T-cell (primary cell): ENCODE data around the gene PDIA5. TPM values are rescaled to one million over a fixed set of nuclear protein-coding genes. Genes with fewer than 3 reads are reported as not detected.
"Not testable (repeated sequence)": the region's sequence is repeated elsewhere in the genome, so short reads cannot be mapped to it uniquely, and the experiment has no call there.

Experiments
- ATAC-seq, 4 experiments: fragments of 200-7000 bp in 3 of 4; fragments of 150-1000 bp in 1 of 4; cut with Tn5 transposase; replicated peaks in 1 of 4; 1 replicate in 3 of 4; 2 replicates in 1 of 4; pipeline ENCODE4 v1.10.0; 2021; ENCODE audit warnings: moderate library complexity in 3 of 4, mild to moderate bottlenecking in 2 of 4, moderate number of reproducible peaks in 1 of 4
- CTCF ChIA-PET, 2 donors: fragments of 300-600 bp; sonication (Branson Sonifier 250); formaldehyde crosslinking; loops; one replicate each; lab custom pipeline; 2022; ENCODE audit warnings: antibody characterized with exemption in 2 of 2; lab: Charles Lee
- POLR2A ChIA-PET, 2 donors: fragments of 300-600 bp; sonication (Branson Sonifier 250); formaldehyde crosslinking; loops; one replicate each; lab custom pipeline; 2022; ENCODE audit warnings: antibody characterized with exemption in 2 of 2; lab: Charles Lee
- DNase-seq, 35 experiments: peaks; one replicate each; pipeline versions ENCODE4 v3.0.0 to v3.0.0-alpha.2; 2013 to 2023
- H3K27ac ChIP-seq: one replicate; pipeline ENCODE4 v1.5.1; 2013; ENCODE audit warnings: low read length
- H3K27me3 ChIP-seq, 2 experiments: replicated peaks in 1 of 2; 1 replicate in 1 of 2; 2 replicates in 1 of 2; pipeline versions ENCODE4 v1.6.1 to v1.7.0; 2013; ENCODE audit warnings: low read length in 1 of 2, mixed read lengths in 1 of 2; ENCODE audit not compliant: control insufficient read depth in 2 of 2, insufficient read depth in 2 of 2; ENCODE audit errors: extremely low read depth in 1 of 2
- H3K36me3 ChIP-seq, 2 donors: 1 replicate in 1 of 2; 2 replicates in 1 of 2; pipeline versions ENCODE4 v1.6.1 to v1.7.0; 2013; ENCODE audit warnings: low read length in 1 of 2; ENCODE audit not compliant: control insufficient read depth in 2 of 2, insufficient read depth in 1 of 2; ENCODE audit errors: extremely low read depth in 1 of 2
- H3K4me1 ChIP-seq, 2 experiments: 1 replicate in 1 of 2; 2 replicates in 1 of 2; pipeline versions ENCODE4 v1.6.1 to v1.7.0; 2013; ENCODE audit warnings: low read length in 2 of 2, mixed read lengths in 1 of 2; ENCODE audit not compliant: insufficient read depth in 2 of 2, control insufficient read depth in 1 of 2; ENCODE audit errors: extremely low read depth in 1 of 2
- H3K4me3 ChIP-seq, 2 donors: 1 replicate in 1 of 2; 2 replicates in 1 of 2; pipeline versions ENCODE4 v1.5.1 to v1.7.0; 2013; ENCODE audit warnings: mild to moderate bottlenecking in 2 of 2, low read length in 1 of 2, moderate library complexity in 1 of 2; ENCODE audit not compliant: control insufficient read depth in 1 of 2; ENCODE audit errors: extremely low read depth in 1 of 2
- H3K9me3 ChIP-seq: 2 replicates; pipeline ENCODE4 v1.7.0; 2013
- H3K27ac Mint-ChIP-seq, 2 donors: one replicate each; pipeline ENCODE4 v1.8.0; 2020 to 2021; ENCODE audit warnings: mild to moderate bottlenecking in 2 of 2, mixed read lengths in 2 of 2
- H3K27me3 Mint-ChIP-seq, 2 donors: one replicate each; pipeline ENCODE4 v1.8.0; 2021 to 2022; ENCODE audit warnings: mixed read lengths in 2 of 2
- H3K36me3 Mint-ChIP-seq: one replicate; pipeline ENCODE4 v1.8.0; 2021; ENCODE audit warnings: mixed read lengths
- H3K4me1 Mint-ChIP-seq, 3 donors: one replicate each; pipeline ENCODE4 v1.8.0; 2020 to 2022; ENCODE audit warnings: mixed read lengths in 3 of 3, mild to moderate bottlenecking in 1 of 3
- H3K4me3 Mint-ChIP-seq, 3 donors: one replicate each; pipeline ENCODE4 v1.8.0; 2020 to 2022; ENCODE audit warnings: mild to moderate bottlenecking in 3 of 3, mixed read lengths in 3 of 3, moderate library complexity in 3 of 3
- H3K9me3 Mint-ChIP-seq, 3 donors: one replicate each; pipeline ENCODE4 v1.8.0; 2020 to 2022; ENCODE audit warnings: mixed read lengths in 3 of 3
- WGBS: methylation state at CpG from one replicate; pipeline ENCODE4 v1.1.5; 2013; ENCODE audit warnings: missing lambda C conversion rate; ENCODE audit not compliant: insufficient coverage; 5-methylcytosine and 5-hydroxymethylcytosine counted together
- total RNA-seq, 35 experiments: library from RNA in 6 of 35; stranded (reverse) in 6 of 35; fragments of 120-200 nt in 1 of 35; gene quantifications; one replicate each; pipeline versions ENCODE4 v1.2.1 to v1.2.4 and lab custom pipeline; 2013 to 2026

The PDIA5 gene
- total RNA-seq, 5 donors from 2014 or later (not counting 1 experiment from before 2014, with no cell fraction given): 5.4 to 8.2 (median 7.0) TPM

DNA sequence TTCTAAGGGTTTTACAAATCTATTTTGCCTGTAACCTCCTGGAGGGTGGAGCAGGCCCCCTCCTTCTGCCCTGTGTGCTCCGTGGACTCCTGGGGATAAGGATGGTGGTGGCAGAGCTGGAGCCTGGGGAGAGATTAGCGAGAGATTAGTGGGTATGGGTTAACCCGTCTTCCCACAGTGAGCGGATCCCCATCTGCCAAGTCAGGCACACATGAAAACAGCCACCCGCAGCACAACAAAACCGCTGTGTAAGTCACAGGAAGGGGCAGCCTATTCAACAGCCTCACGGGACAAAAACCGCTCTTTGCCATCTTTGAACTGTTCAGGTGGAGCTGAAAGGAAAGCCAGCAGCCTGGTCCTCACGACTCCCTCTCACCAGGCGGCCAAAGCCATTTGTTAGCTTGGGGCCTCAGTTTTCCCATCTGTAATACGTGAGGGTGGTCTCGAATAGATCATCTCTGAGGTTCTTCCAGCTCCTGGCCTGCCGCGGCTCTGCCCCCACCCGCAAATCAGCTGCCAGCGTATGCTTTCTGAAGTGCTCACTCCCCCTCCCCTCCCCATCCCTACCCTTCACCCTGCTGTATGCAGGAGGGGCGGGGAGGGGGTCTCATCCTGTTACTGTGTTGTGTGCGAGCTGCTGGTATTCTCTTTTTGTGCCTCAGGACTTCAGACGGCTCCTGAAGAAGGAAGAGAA is 43.6 kb downstream of the PDIA5 start:
- H3K27me3 Mint-ChIP-seq: no peaks in the 10 kb centered on the region
- ATAC-seq (no peak), DNase-seq (no peak)
- peaks cover 52% of the 10 kb centered on the region for H3K36me3 Mint-ChIP-seq
- H3K27ac Mint-ChIP-seq: no peak overlapping the region
- no peaks in the 10 kb centered on the region for H3K9me3 Mint-ChIP-seq
- Histone ChIP-seq H3K27me3 (no peaks in the 10 kb centered on the region), H3K4me3 (no peak overlapping the region), H3K4me1 (no peaks in the 10 kb centered on the region), H3K36me3 (peaks cover 0 to 18% of the 10 kb centered on the region in 2 donors), H3K9me3 (no peaks in the 10 kb centered on the region), H3K27ac (no peak overlapping the region)
- H3K4me3 Mint-ChIP-seq: no peak overlapping the region
- CTCF ChIA-PET: interaction anchor here in 1 of 2 donors (0.7 kb wide), 1 partner anchor 1687 kb away, joined by 6 read pairs; no protein-coding TSS in a partner anchor
- H3K4me1 Mint-ChIP-seq: peaks cover 0 to 4% (median 0%) of the 10 kb centered on the region in 3 donors
- POLR2A ChIA-PET: no interaction called here
- 88% methylated on average over 7 of the region's 19 CpGs for WGBS

GRCh38 chr3:123110976-123111615 is 44.3 kb downstream of the PDIA5 start:
- Mint-ChIP-seq H3K27ac (no peak overlapping the region), H3K4me3 (no peak overlapping the region), H3K27me3 (no peaks in the 10 kb centered on the region), H3K9me3 (no peaks in the 10 kb centered on the region), H3K4me1 (peaks cover 0 to 4% (median 0%) of the 10 kb centered on the region in 3 donors), H3K36me3 (peaks cover 52% of the 10 kb centered on the region)
- no peak overlapping the region for H3K4me3 ChIP-seq
- no peaks in the 10 kb centered on the region for H3K27me3 ChIP-seq
- POLR2A ChIA-PET: no interaction called here
- no peak overlapping the region for H3K27ac ChIP-seq
- H3K4me1 ChIP-seq: no peaks in the 10 kb centered on the region
- CTCF ChIA-PET: interaction anchor here in 1 of 2 donors (0.7 kb wide), 1 partner anchor 1686 kb away, joined by 6 read pairs; no protein-coding TSS in a partner anchor
- DNase-seq (no peak), ATAC-seq (no peak)
- peaks cover 0 to 12% of the 10 kb centered on the region in 2 donors for H3K36me3 ChIP-seq
- WGBS: 86% methylated on average over 7 of the region's 11 CpGs
- no peaks in the 10 kb centered on the region for H3K9me3 ChIP-seq

DNA sequence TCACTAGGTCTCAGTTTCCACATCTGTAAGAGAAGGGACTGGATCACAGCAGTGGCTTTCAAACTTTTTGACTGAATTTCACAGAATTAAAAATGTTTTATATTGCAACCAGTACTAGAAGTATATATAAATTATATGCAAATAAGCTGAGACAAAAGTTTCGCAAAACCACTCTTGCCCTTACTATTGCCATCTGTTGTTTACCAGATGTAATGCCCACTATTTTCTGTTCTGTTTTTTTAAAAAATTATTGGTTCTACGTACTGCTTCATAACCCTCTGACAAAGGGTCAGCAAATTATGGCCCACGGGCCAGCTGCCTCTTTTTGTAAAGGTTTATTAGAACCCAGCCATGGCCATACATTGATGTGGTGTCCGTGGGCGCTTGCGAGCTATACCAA is 44.8 kb downstream of the PDIA5 start:
- no peaks in the 10 kb centered on the region for H3K27me3 Mint-ChIP-seq
- Histone ChIP-seq H3K36me3 (peaks cover 0 to 8% of the 10 kb centered on the region in 2 donors), H3K27me3 (no peaks in the 10 kb centered on the region), H3K4me3 (no peak overlapping the region), H3K9me3 (no peaks in the 10 kb centered on the region), H3K4me1 (no peaks in the 10 kb centered on the region), H3K27ac (no peak overlapping the region)
- H3K4me3 Mint-ChIP-seq: no peak overlapping the region
- POLR2A ChIA-PET: no interaction called here
- peaks cover 0 to 4% (median 0%) of the 10 kb centered on the region in 3 donors for H3K4me1 Mint-ChIP-seq
- H3K9me3 Mint-ChIP-seq: no peaks in the 10 kb centered on the region
- peaks cover 53% of the 10 kb centered on the region for H3K36me3 Mint-ChIP-seq
- WGBS: 100% methylated on average over 1 of the region's 6 CpGs
- ATAC-seq (no peak), DNase-seq (no peak)
- CTCF ChIA-PET: no interaction called here
- no peak overlapping the region for H3K27ac Mint-ChIP-seq

DNA sequence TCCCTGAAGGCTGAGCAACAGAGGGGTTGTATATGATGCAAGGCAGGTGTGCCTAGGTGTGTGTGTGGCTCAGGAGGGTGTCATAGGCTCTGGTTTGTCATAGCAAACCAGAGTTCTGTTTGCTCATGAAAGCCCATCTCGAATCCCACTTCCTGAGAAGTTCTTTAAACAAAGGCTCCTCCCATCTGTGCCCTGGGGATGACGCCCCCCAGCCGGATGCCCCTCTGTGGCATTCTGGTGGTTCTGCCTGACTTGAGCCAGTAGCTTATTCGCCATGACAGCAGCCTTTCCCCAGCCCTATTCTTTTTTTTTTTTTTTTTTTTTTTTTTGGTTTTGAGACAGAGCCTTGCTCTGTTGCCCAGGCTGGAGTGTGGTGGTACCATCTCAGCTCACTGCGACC is 45.4 kb downstream of the PDIA5 start:
- Mint-ChIP-seq H3K27ac (no peak overlapping the region), H3K27me3 (no peaks in the 10 kb centered on the region), H3K4me1 (peaks cover 0 to 4% (median 0%) of the 10 kb centered on the region in 3 donors), H3K9me3 (no peaks in the 10 kb centered on the region), H3K36me3 (peaks cover 55% of the 10 kb centered on the region), H3K4me3 (no peak overlapping the region)
- ChIA-PET POLR2A (no interaction called here), CTCF (no interaction called here)
- Histone ChIP-seq H3K4me3 (no peak overlapping the region), H3K36me3 (peaks cover 0 to 8% of the 10 kb centered on the region in 2 donors), H3K4me1 (no peaks in the 10 kb centered on the region), H3K9me3 (no peaks in the 10 kb centered on the region), H3K27me3 (no peaks in the 10 kb centered on the region), H3K27ac (no peak overlapping the region)
- 73% methylated on average over 2 of the region's 5 CpGs for WGBS
- DNase-seq (no peak), ATAC-seq (no peak)

DNA sequence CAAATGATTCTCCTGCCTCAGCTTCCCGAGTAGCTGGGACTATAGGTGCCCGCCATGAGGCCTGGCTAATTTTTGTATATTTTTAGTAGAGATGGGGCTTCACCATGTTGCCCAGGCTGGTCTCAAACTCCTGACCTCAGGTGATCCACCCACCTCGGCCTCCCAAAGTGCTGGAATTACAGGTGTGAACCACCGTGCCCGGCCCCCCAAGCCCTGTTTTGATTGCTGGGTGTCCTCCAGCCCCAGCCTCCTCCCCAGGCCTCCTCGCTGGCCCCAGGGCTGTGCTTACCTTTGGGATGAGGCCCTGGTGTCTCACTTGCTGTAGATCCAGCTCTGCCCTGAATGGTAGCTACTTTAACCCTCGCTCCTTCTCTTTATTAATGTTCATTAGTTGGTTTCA is 45.8 kb downstream of the PDIA5 start:
- 97% methylated on average over 3 of the region's 7 CpGs for WGBS
- H3K36me3 ChIP-seq, H3K4me3 Mint-ChIP-seq, H3K4me3 ChIP-seq, H3K27me3 Mint-ChIP-seq, H3K9me3 ChIP-seq, H3K27ac ChIP-seq, H3K9me3 Mint-ChIP-seq, CTCF ChIA-PET, H3K27ac Mint-ChIP-seq, ATAC-seq, DNase-seq, H3K4me1 ChIP-seq, H3K27me3 ChIP-seq, H3K4me1 Mint-ChIP-seq, POLR2A ChIA-PET: not testable (repeated sequence)
- peaks cover 55% of the 10 kb centered on the region for H3K36me3 Mint-ChIP-seq

GRCh38 chr3:123113889-123114450 is 47.1 kb downstream of the PDIA5 start:
- no peak for ATAC-seq
- CTCF ChIA-PET: interaction anchor here in 1 of 2 donors (0.5 kb wide), 1 partner anchor 65 kb away, joined by 6 read pairs; no protein-coding TSS in a partner anchor

More at GRCh38 chr3:123113889-123114450, 47.1 kb downstream of the PDIA5 start:
- H3K9me3 ChIP-seq: no peaks in the 10 kb centered on the region
- Mint-ChIP-seq H3K4me3 (no peak overlapping the region), H3K9me3 (no peaks in the 10 kb centered on the region), H3K27me3 (no peaks in the 10 kb centered on the region), H3K4me1 (peaks cover 0 to 4% (median 0%) of the 10 kb centered on the region in 3 donors), H3K36me3 (peaks cover 60% of the 10 kb centered on the region), H3K27ac (no peak overlapping the region)
- DNase-seq: no peak
- no peaks in the 10 kb centered on the region for H3K4me1 ChIP-seq
- no peaks in the 10 kb centered on the region for H3K27me3 ChIP-seq
- POLR2A ChIA-PET: no interaction called here
- 86% methylated on average over 1 of the region's 5 CpGs for WGBS
- H3K36me3 ChIP-seq: peaks cover 0 to 5% of the 10 kb centered on the region in 2 donors
- H3K27ac ChIP-seq: no peak overlapping the region
- no peak overlapping the region for H3K4me3 ChIP-seq
